ENCODE measurements around the gene CLEC4D.

- no peak for TF ChIP-seq CTCF (IDR thresholded peaks at IDR 0.05; ENCODE audit: poor library complexity, severe bottlenecking)
- TF ChIP-seq EZH2 (IDR thresholded peaks at IDR 0.05; ENCODE audit: borderline replicate concordance, insufficient read depth, low read length, poor library complexity, severe bottlenecking), result no peak
- TF ChIP-seq MXI1 (conservative IDR thresholded peaks at IDR 0.05; ENCODE audit: poor library complexity, severe bottlenecking), result no peak
- no peak for TF ChIP-seq RAD21 (conservative IDR thresholded peaks at IDR 0.05)
- no peak for TF ChIP-seq TAF1 (IDR thresholded peaks at IDR 0.05; ENCODE audit: low read depth)
- TF ChIP-seq EP300 (conservative IDR thresholded peaks at IDR 0.05; ENCODE audit: poor library complexity, severe bottlenecking), result no peak
- no peak for TF ChIP-seq POLR2AphosphoS5 (IDR thresholded peaks at IDR 0.05)
Observed at GRCh38 chr12:8561011-8561410, 47.7 kb downstream of the CLEC4D start.
